Activated CD8-positive, alpha-beta memory T cell treated with anti-CD3 and anti-CD28 coated beads, Interleukin-2, amount 10 ng/mL, durations not matched to agents 7 days and 5 days (primary cell): Measurements from ENCODE around the gene GRIA2. TPM values are rescaled to one million over a fixed set of nuclear protein-coding genes. Genes with fewer than 3 reads are reported as not detected.

Experiments used
- ATAC-seq: fragments of 150-1000 bp; cut with Tn5 transposase; one replicate; pipeline ENCODE4 v1.10.0; 2021; ENCODE audit warnings: moderate library complexity
- CTCF ChIA-PET: fragments of 350-600 bp; sonication (Branson Sonifier 250); formaldehyde crosslinking; loops from one replicate; lab custom pipeline; 2021; ENCODE audit warnings: antibody characterized with exemption; lab: Charles Lee
- DNase-seq: peaks from one replicate; pipeline ENCODE4 v3.0.0-alpha.2; 2020
- H3K27ac Mint-ChIP-seq: one replicate; pipeline ENCODE4 v1.8.0; 2021; ENCODE audit warnings: mild to moderate bottlenecking, mixed read lengths
- H3K27me3 Mint-ChIP-seq: one replicate; pipeline ENCODE4 v1.8.0; 2021; ENCODE audit warnings: mixed read lengths
- H3K36me3 Mint-ChIP-seq: one replicate; pipeline ENCODE4 v1.8.0; 2021; ENCODE audit warnings: mild to moderate bottlenecking, mixed read lengths
- H3K4me1 Mint-ChIP-seq: one replicate; pipeline ENCODE4 v1.8.0; 2021; ENCODE audit warnings: mixed read lengths
- H3K4me3 Mint-ChIP-seq: one replicate; pipeline ENCODE4 v1.8.0; 2021; ENCODE audit warnings: mild to moderate bottlenecking, moderate library complexity, mixed read lengths
- H3K9me3 Mint-ChIP-seq: one replicate; pipeline ENCODE4 v1.8.0; 2022; ENCODE audit warnings: low read depth, mixed read lengths
- total RNA-seq, 2 experiments: library from RNA; stranded (reverse); gene quantifications; one replicate each; pipeline ENCODE4 v1.2.3, GENCODE V29; 2021

The GRIA2 gene
- total RNA-seq, 2 experiments from 2014 or later: not detected

GRCh38 chr4:157358439-157358838 lies 137.9 kb downstream of the GRIA2 start:
- H3K36me3 Mint-ChIP-seq: no peaks in the 10 kb centered on the region
- DNase-seq (no peak), ATAC-seq (no peak)
- CTCF ChIA-PET: no interaction called here
- H3K4me3 Mint-ChIP-seq: no peak overlapping the region
- no peaks in the 10 kb centered on the region for H3K27me3 Mint-ChIP-seq
- H3K4me1 Mint-ChIP-seq: no peaks in the 10 kb centered on the region
- H3K27ac Mint-ChIP-seq: no peak overlapping the region
- H3K9me3 Mint-ChIP-seq: peaks cover 4% of the 10 kb centered on the region

GRCh38 chr4:157358851-157359250 lies 138.3 kb downstream of the GRIA2 start:
- no peaks in the 10 kb centered on the region for H3K36me3 Mint-ChIP-seq

GRCh38 chr4:157363360-157363759 lies 142.8 kb downstream of the GRIA2 start:
- Mint-ChIP-seq H3K4me1 (no peaks in the 10 kb centered on the region), H3K27me3 (no peaks in the 10 kb centered on the region), H3K4me3 (no peak overlapping the region), H3K27ac (no peak overlapping the region), H3K36me3 (no peaks in the 10 kb centered on the region), H3K9me3 (peaks cover 2% of the 10 kb centered on the region)
- CTCF ChIA-PET: no interaction called here
- DNase-seq (no peak), ATAC-seq (no peak)

More at GRCh38 chr4:157358851-157359250, 138.3 kb downstream of the GRIA2 start:
- ATAC-seq (no peak), DNase-seq (no peak)
- H3K27me3 Mint-ChIP-seq: no peaks in the 10 kb centered on the region
- H3K9me3 Mint-ChIP-seq: peaks cover 4% of the 10 kb centered on the region
- CTCF ChIA-PET: no interaction called here
- no peak overlapping the region for H3K27ac Mint-ChIP-seq
- H3K4me3 Mint-ChIP-seq: no peak overlapping the region
- no peaks in the 10 kb centered on the region for H3K4me1 Mint-ChIP-seq

DNA sequence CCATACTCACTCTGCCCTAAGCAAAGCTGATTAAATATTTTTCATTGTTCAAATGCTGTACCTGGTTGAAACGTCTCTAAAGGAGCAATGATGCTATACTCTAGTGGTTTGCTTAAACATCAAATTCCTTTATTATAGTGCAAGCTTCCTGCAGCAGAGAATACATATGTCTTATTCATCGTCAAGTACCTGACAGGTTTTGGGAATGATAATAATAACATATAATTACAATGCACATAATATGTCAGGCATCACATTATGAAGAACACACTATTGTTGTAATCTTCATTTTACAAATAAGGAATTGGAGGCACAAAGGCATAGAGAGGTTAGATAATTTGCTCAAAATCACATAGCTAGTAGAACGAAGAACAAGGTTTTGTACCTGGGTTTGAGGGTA lies 151.6 kb downstream of the GRIA2 start:
- Mint-ChIP-seq H3K4me3 (no peak overlapping the region), H3K27ac (no peak overlapping the region), H3K36me3 (no peaks in the 10 kb centered on the region), H3K27me3 (no peaks in the 10 kb centered on the region), H3K4me1 (no peaks in the 10 kb centered on the region), H3K9me3 (peaks cover 5% of the 10 kb centered on the region)
- DNase-seq (no peak), ATAC-seq (no peak)
- CTCF ChIA-PET: no interaction called here

DNA sequence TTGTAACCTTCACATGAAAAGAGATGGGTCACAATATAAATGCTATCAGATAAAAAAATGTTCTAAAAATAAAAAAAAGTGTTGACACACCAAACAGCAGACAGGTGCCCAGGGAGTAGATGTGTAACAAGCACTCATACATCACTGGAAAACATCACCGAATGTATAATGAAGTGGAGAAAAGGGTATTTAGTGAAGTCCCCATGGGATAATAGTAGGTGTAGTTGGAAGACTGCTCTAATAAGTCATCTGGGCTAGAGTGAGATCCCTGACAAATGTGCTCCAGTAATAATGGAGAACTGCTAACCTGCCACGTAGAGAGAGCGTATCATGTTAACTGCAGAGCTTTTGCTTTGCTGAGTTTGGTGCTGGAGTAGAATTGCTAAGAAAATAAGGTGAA lies 152.0 kb downstream of the GRIA2 start:
- Mint-ChIP-seq H3K9me3 (peaks cover 5% of the 10 kb centered on the region), H3K4me3 (no peak overlapping the region), H3K4me1 (no peaks in the 10 kb centered on the region), H3K27me3 (no peaks in the 10 kb centered on the region), H3K27ac (no peak overlapping the region), H3K36me3 (no peaks in the 10 kb centered on the region)
- DNase-seq (no peak), ATAC-seq (no peak)
- CTCF ChIA-PET: no interaction called here

- no peaks in the 10 kb centered on the region for H3K36me3 Mint-ChIP-seq
- no peaks in the 10 kb centered on the region for H3K4me1 Mint-ChIP-seq
- ATAC-seq (no peak), DNase-seq (no peak)
- no peaks in the 10 kb centered on the region for H3K27me3 Mint-ChIP-seq
- H3K9me3 Mint-ChIP-seq: peaks cover 7% of the 10 kb centered on the region
- no peak overlapping the region for H3K27ac Mint-ChIP-seq
- no peak overlapping the region for H3K4me3 Mint-ChIP-seq
- CTCF ChIA-PET: no interaction called here
Observed at GRCh38 chr4:157389741-157390140, 169.2 kb downstream of the GRIA2 start.

GRCh38 chr4:157405070-157405469 lies 184.5 kb downstream of the GRIA2 start:
- H3K27me3 Mint-ChIP-seq: no peaks in the 10 kb centered on the region
- peaks cover 6% of the 10 kb centered on the region for H3K9me3 Mint-ChIP-seq
- no peak for ATAC-seq
- H3K27ac Mint-ChIP-seq: no peak overlapping the region
- H3K36me3 Mint-ChIP-seq: no peaks in the 10 kb centered on the region
- no peak for DNase-seq
- H3K4me1 Mint-ChIP-seq: no peaks in the 10 kb centered on the region
- H3K4me3 Mint-ChIP-seq: no peak overlapping the region
- CTCF ChIA-PET: no interaction called here

Other genes with a start within 250 kb of the GRIA2 start
- gene PDGFC, start 248.9 kb upstream of the GRIA2 start, total RNA-seq: not detected
- gene GLRB, start 144.6 kb upstream of the GRIA2 start, total RNA-seq: not detected